OCI-LY3 (cell line): ENCODE results near the gene EPB41L5.

ENCODE experiments used
- H2AFZ ChIP-seq: fragments of 200-600, 300-600 bp; shearing (Covaris generic); 2 replicates; pipeline ENCODE4 v1.6.0; 2014; ENCODE audit warnings: antibody characterized with exemption, low read depth, low read length
- H3K27ac ChIP-seq: fragments of 200-600, 300-600 bp; sonication (generic); 2 replicates; pipeline ENCODE4 v1.5.1; 2014; ENCODE audit warnings: mild to moderate bottlenecking, low read length, moderate library complexity, mixed read lengths
- H3K27me3 ChIP-seq: fragments of 200-600, 300-600 bp; sonication (generic); 2 replicates; pipeline ENCODE4 v1.6.1; 2014; ENCODE audit warnings: low read depth, low read length, mixed read lengths
- H3K36me3 ChIP-seq: fragments of 200-600, 300-600 bp; sonication (generic); replicated peaks from 2 replicates; pipeline ENCODE3; 2014; ENCODE audit warnings: low read depth, low read length, mixed read lengths
- H3K4me1 ChIP-seq: fragments of 300-600, 200-600 bp; sonication (generic); 2 replicates; pipeline ENCODE4 v1.6.1; 2014; ENCODE audit warnings: low read length, mixed read lengths
- H3K4me2 ChIP-seq: fragments of 200-600, 300-600 bp; sonication (generic); 2 replicates; pipeline ENCODE4 v1.6.1; 2014; ENCODE audit warnings: low read length, mixed read lengths
- H3K4me3 ChIP-seq: fragments of 300-600, 200-600 bp; sonication (generic); 2 replicates; pipeline ENCODE4 v1.5.1; 2014; ENCODE audit warnings: antibody characterized with exemption, mild to moderate bottlenecking, low read length, moderate library complexity
- H3K79me2 ChIP-seq: fragments of 300-600, 200-600 bp; shearing (Covaris generic); 2 replicates; pipeline ENCODE4 v1.6.1; 2014; ENCODE audit warnings: mild to moderate bottlenecking, low read length, mixed read lengths
- H3K9ac ChIP-seq: fragments of 300-600, 200-600 bp; shearing (Covaris generic); 2 replicates; pipeline ENCODE4 v1.6.0; 2014; ENCODE audit warnings: mild to moderate bottlenecking, low read length, moderate library complexity
- H3K9me3 ChIP-seq: fragments of 200-600, 300-600 bp; shearing (Covaris generic); 2 replicates; pipeline ENCODE4 v1.6.1; 2014; ENCODE audit warnings: low read length, mixed read lengths; ENCODE audit not compliant: insufficient read depth
- H4K20me1 ChIP-seq: fragments of 200-600, 300-600 bp; sonication (generic); 2 replicates; pipeline ENCODE4 v1.6.1; 2016; ENCODE audit warnings: low read length, mixed read lengths; ENCODE audit not compliant: insufficient read depth
- EZH2phosphoT487 ChIP-seq: fragments of 200-600 bp; shearing (Covaris generic); IDR thresholded peaks from 2 replicates; pipeline ENCODE4 v1.6.1; 2018; ENCODE audit warnings: antibody characterized with exemption, mixed run types, low read depth
- TF ChIP-seq, protein P1 (sequence below): fragments of 200-600, 300-600 bp; sonication (generic); IDR thresholded peaks from 2 replicates; pipeline ENCODE4 v1.5.1; 2014; ENCODE audit warnings: antibody characterized with exemption, low read length, low read depth

EPB41L5 gene

DNA sequence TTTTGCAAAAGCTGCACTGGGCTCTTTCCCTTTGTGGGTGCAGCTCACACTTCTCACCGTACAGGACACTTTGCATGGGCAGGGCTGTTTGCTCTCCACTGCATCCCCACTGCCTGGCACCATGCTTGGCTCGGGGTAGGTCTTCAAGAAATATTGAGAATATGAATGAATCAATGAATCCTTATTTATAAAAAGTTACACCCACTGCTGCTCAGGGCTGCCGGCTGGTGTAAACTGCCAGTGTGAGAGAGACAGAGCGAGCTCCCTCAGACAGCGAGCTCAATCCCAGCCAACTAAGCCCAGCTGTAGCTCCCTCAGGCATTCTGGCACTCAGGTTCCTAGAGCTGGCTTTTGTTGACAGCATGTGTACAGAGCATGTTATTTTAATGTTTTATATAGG lies 206.9 kb downstream of the EPB41L5 start:
- Histone ChIP-seq H3K4me1 (peaks cover 8% of the 10 kb centered on the region), H3K9ac (no peak overlapping the region), H2AFZ (no peak overlapping the region), H4K20me1 (no peaks in the 10 kb centered on the region), H3K4me2 (no peak overlapping the region), H3K36me3 (peaks cover 7% of the 10 kb centered on the region), H3K9me3 (no peaks in the 10 kb centered on the region), H3K27me3 (no peaks in the 10 kb centered on the region), H3K27ac (no peak overlapping the region), H3K4me3 (no peak overlapping the region), H3K79me2 (peaks cover 17% of the 10 kb centered on the region)
- TF ChIP-seq EZH2phosphoT487: no peak
- TF ChIP-seq, protein P1, sequence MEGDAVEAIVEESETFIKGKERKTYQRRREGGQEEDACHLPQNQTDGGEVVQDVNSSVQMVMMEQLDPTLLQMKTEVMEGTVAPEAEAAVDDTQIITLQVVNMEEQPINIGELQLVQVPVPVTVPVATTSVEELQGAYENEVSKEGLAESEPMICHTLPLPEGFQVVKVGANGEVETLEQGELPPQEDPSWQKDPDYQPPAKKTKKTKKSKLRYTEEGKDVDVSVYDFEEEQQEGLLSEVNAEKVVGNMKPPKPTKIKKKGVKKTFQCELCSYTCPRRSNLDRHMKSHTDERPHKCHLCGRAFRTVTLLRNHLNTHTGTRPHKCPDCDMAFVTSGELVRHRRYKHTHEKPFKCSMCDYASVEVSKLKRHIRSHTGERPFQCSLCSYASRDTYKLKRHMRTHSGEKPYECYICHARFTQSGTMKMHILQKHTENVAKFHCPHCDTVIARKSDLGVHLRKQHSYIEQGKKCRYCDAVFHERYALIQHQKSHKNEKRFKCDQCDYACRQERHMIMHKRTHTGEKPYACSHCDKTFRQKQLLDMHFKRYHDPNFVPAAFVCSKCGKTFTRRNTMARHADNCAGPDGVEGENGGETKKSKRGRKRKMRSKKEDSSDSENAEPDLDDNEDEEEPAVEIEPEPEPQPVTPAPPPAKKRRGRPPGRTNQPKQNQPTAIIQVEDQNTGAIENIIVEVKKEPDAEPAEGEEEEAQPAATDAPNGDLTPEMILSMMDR: no peak

DNA sequence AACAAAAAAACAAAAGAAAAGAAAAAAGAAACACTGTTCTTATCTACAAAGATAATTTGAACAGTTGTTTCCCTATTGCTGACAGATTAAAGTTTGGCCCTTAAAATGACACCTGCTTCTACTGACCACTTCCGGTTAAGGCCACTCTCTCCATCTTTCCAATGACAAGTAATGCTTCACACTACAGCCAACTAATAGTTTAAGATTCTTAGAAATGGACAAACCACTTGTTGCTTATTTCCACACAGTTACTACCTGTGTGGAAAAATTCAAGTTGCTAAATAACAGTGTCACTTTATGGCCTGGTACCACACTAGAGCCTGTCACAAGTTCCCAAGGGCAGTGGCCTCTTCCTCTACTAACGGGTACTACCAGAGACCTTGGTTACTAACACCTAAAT lies 207.9 kb downstream of the EPB41L5 start:
- no peaks in the 10 kb centered on the region for H3K27me3 ChIP-seq
- no peaks in the 10 kb centered on the region for H3K9me3 ChIP-seq
- no peak overlapping the region for H3K4me2 ChIP-seq
- H3K9ac ChIP-seq: no peak overlapping the region
- TF ChIP-seq, protein P1: no peak
- TF ChIP-seq EZH2phosphoT487: no peak
- no peak overlapping the region for H2AFZ ChIP-seq
- H4K20me1 ChIP-seq: no peaks in the 10 kb centered on the region
- H3K27ac ChIP-seq: no peak overlapping the region
- H3K79me2 ChIP-seq: peaks cover 17% of the 10 kb centered on the region
- no peak overlapping the region for H3K4me3 ChIP-seq
- H3K4me1 ChIP-seq: peaks cover 8% of the 10 kb centered on the region
- peaks cover 7% of the 10 kb centered on the region for H3K36me3 ChIP-seq

DNA sequence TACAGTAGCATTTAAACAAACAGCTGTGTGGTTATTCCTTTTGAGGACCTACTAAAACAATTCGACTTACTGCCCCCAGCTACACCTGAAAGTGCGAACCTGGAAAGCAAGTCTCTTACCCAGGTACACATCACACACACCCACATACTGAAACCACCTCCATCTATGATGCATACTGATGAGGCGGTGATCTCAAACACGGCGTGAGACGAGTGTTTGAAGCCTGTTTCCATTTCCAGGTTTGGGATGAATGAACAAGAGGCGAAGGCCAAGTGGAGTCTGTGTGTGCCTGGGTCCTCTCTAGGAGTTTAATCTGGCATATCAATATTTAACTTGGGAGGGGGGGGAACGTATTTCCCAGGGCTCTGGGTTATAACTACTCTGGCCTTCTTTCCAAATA lies 208.7 kb downstream of the EPB41L5 start:
- peaks cover 7% of the 10 kb centered on the region for H3K36me3 ChIP-seq
- H2AFZ ChIP-seq: no peak overlapping the region
- no peak for TF ChIP-seq EZH2phosphoT487
- TF ChIP-seq, protein P1: no peak
- no peaks in the 10 kb centered on the region for H3K27me3 ChIP-seq
- peaks cover 8% of the 10 kb centered on the region for H3K4me1 ChIP-seq
- no peak overlapping the region for H3K27ac ChIP-seq
- no peaks in the 10 kb centered on the region for H4K20me1 ChIP-seq
- no peaks in the 10 kb centered on the region for H3K9me3 ChIP-seq
- H3K4me3 ChIP-seq: no peak overlapping the region
- H3K4me2 ChIP-seq: no peak overlapping the region
- no peak overlapping the region for H3K9ac ChIP-seq
- H3K79me2 ChIP-seq: peaks cover 17% of the 10 kb centered on the region

DNA sequence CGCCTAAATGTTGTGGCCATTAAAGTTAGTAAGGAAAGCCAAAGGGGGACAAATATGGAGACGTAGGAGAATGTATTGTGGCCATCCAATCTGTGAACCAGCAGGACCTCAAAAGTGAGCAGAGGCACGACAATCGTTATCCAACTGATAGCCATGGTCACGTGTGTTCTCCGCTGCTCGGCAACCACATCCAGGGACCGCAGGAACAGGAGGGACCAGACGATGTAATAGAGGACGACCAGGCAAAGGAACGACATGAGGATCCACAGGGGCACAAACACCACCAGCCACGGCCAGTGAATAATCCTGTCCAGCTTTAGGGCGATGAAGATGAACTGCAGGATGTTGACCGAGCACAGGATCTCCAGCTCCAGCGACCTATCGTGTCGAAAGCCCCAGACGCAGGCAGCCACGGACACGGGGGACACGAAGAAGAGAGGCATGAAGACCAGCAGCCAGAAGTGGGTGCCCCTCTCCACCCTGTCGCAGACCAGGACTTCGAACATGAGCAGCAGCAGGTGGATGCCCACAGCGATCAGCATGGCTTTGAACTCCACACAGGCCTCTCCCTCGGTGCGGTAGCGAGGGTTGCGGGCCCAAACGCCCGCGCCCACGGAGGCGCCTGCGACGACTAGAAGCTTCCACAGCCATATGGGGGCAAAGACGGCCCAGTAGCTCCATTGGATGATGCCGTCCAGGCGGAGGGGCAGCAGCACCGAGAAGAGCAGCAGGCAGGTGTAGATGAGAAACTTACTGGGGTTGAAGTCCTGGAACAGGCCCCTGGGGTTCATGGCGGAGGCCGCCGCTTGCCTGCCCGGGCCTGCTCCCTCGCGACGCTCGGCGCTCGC lies 209.5 kb downstream of the EPB41L5 start:
- H4K20me1 ChIP-seq: no peaks in the 10 kb centered on the region
- H3K9ac ChIP-seq: peak overlapping the region; percentile 64; the same call in 1 of the 2 replicates
- H3K9me3 ChIP-seq: peaks cover 2% of the 10 kb centered on the region; the same call in 1 of the 2 replicates
- 0 out of 2 replicates have a peak overlapping the region, but pooled peaks have one; percentile 35 for H3K27ac ChIP-seq
- peak overlapping the region; percentile 87 for H3K4me2 ChIP-seq
- peaks cover 3% of the 10 kb centered on the region for H3K27me3 ChIP-seq
- TF ChIP-seq EZH2phosphoT487: no peak
- peaks cover 17% of the 10 kb centered on the region for H3K79me2 ChIP-seq
- peaks cover 8% of the 10 kb centered on the region for H3K4me1 ChIP-seq
- H2AFZ ChIP-seq: no peak overlapping the region
- H3K4me3 ChIP-seq: peak overlapping the region; percentile 80
- peaks cover 7% of the 10 kb centered on the region for H3K36me3 ChIP-seq
